Heart right ventricle (tissue), 16 donors: Measurements from ENCODE around the gene MAU2. TPM values are rescaled to one million over a fixed set of nuclear protein-coding genes. Genes with fewer than 3 reads are reported as not detected.
A peak's percentile ranks its signal among the peaks of the same experiment; 100 is the strongest.
"Not testable (repeated sequence)": the region's sequence is repeated elsewhere in the genome, so short reads cannot be mapped to it uniquely, and the experiment has no call there.

Experiments used
- ATAC-seq, 8 donors: fragments of 200-7000 bp; cut with Tn5 transposase; one replicate each; pipeline ENCODE4 v1.9.1; 2020; ENCODE audit warnings: mild to moderate bottlenecking in 8 of 8, moderate library complexity in 8 of 8, moderate number of reproducible peaks in 1 of 8
- DNase-seq, 2 donors: peaks; one replicate each; pipeline ENCODE4 v3.0.0-alpha.2; 2020
- H3K27ac ChIP-seq, 10 donors: fragments of 200-600 bp; sonication (generic) in 2 of 10; one replicate each; pipeline versions ENCODE4 v1.5.0 to v1.8.0; 2020 to 2022; ENCODE audit warnings: mild to moderate bottlenecking in 3 of 10
- H3K27me3 ChIP-seq, 7 donors: fragments of 200-600 bp; one replicate each; pipeline ENCODE4 v1.8.0; 2021 to 2022; ENCODE audit warnings: mild to moderate bottlenecking in 2 of 7
- H3K36me3 ChIP-seq, 9 donors: fragments of 200-600 bp; sonication (generic) in 1 of 9; one replicate each; pipeline versions ENCODE4 v1.5.0 to v1.8.0; 2020 to 2022; ENCODE audit warnings: mild to moderate bottlenecking in 2 of 9
- H3K4me1 ChIP-seq, 9 donors: fragments of 200-600 bp; sonication (generic) in 1 of 9; one replicate each; pipeline versions ENCODE4 v1.5.0 to v1.8.0; 2020 to 2022; ENCODE audit warnings: mild to moderate bottlenecking in 4 of 9
- H3K4me3 ChIP-seq, 10 donors: fragments of 200-600 bp; sonication (generic) in 2 of 10; one replicate each; pipeline versions ENCODE4 v1.5.0 to v1.8.0; 2020 to 2022; ENCODE audit warnings: mild to moderate bottlenecking in 7 of 10, moderate library complexity in 2 of 10
- H3K9me3 ChIP-seq, 11 donors: fragments of 200-600 bp in 10 of 11; sonication (generic) in 2 of 11; one replicate each; pipeline versions ENCODE4 v1.5.0 to v1.8.0; 2013 to 2022; ENCODE audit warnings: mild to moderate bottlenecking in 2 of 11, control low read depth in 1 of 11, moderate library complexity in 1 of 11
- CTCF ChIP-seq, 9 donors: fragments of 200-600 bp; sonication (generic) in 2 of 9; IDR thresholded peaks; one replicate each; pipeline versions ENCODE4 v1.5.0 to v1.8.0; 2021 to 2022; ENCODE audit warnings: antibody characterized with exemption in 9 of 9, mild to moderate bottlenecking in 5 of 9, moderate library complexity in 1 of 9
- WGBS, 2 donors: extraction: QIAGEN DNeasy Blood & Tissue Kit; methylation state at CpG; one replicate each; pipeline ENCODE4 v1.1.7; 2013; ENCODE audit warnings: inconsistent platforms in 1 of 2; 5-methylcytosine and 5-hydroxymethylcytosine counted together
- intact Hi-C, 10 donors: fragments of 100-400 bp; cut with DNase I; formaldehyde crosslinking; loops; one replicate each; pipeline versions ENCODE4 v1.11.1 to v1.14.2; 2022
- polyA plus RNA-seq, 2 donors: library from polyadenylated mRNA; stranded (reverse); fragments of 200-250 nt; gene quantifications; one replicate each; pipeline ENCODE4 v1.2.3, GENCODE V29; 2013
- total RNA-seq, 10 donors: library from RNA; stranded (reverse); fragmentation: NEBNext Ultra II Directional in 3 of 10; extraction: Animal tissue kit (Norgen Biotek cat#: 25700) in 3 of 10; gene quantifications; one replicate each; pipeline versions ENCODE4 v1.2.1 to v1.2.4, GENCODE V29; 2021 to 2023
- donor health status: Arrhythmogenic right ventricular cardiomyopathy.
- donor health status: ischemic (EF 13 %, LVEDD 7.1; RV severe dilation, severe dysfunction).
- donor health status: healthy with polysubstance abuse.
- donor health status: DM: no; HTN: yes; CAD: no.
- donor health status: DM: no; HTN: no; CAD: no.
- donor health status: ischemic (EF 25% LVEDD 6.9; RV normal size, moderate dysfunction).
- donor health status: ischemic (EF 25% LVEDD 5.7; RV mildly dilated, moderate dysfunction).
- donor health status: healthy.
- donor health status: DM: yes; HTN: yes; CAD: no.
- donor health status: Ischemic cardiomyopathy.
- donor health status: ischemic (EF 35%, LVEDD 5.7; RV mildly dilated, moderate dysfunction).
- donor health status: nonischemic (EF 11% LVEDD 7.7; RV severe dilation, severe dysfunction).
- donor health status: DM: yes; HTN: yes; CAD: no.
- donor health status: PGD.
- donor health status: ischemic (EF 29% LVEDD 5.4; RV normal size, mild dysfunction).
- donor health status: nonischemic (EF 23%, LVEDD 6.1; RV moderate dilation, normal function).

Gene MAU2
- total and polyA plus RNA-seq, 12 donors, result 11.2 to 48.6 (median 36.7) TPM

GRCh38 chr19:19387108-19387507 is 66.5 kb downstream of the MAU2 start:
- Histone ChIP-seq H3K27ac (peak overlapping the region in 8 of 10 donors; percentile 70 to 96 (median 92)), H3K4me3 (peak overlapping the region in 9 of 10 donors; percentile 77 to 98 (median 89)), H3K4me1 (peaks cover 9 to 73% (median 61%) of the 10 kb centered on the region in 9 donors), H3K27me3 (no peaks in the 10 kb centered on the region), H3K9me3 (no peaks in the 10 kb centered on the region), H3K36me3 (no peaks in the 10 kb centered on the region)
- TF ChIP-seq CTCF (IDR thresholded peaks at IDR 0.05), result no peak
- WGBS, 2 donors, result 81 to 84% methylated on average over 5 of the region's 5 CpGs
- ATAC-seq (no peak), DNase-seq (no peak)
- intact Hi-C loops, result loop anchor here in 2 of 10 donors (2.0 to 5.0 kb wide), 2 partner anchors 18 to 100 kb away; partner anchors contain the start of gene GATAD2A (in 1 of the 2)

DNA sequence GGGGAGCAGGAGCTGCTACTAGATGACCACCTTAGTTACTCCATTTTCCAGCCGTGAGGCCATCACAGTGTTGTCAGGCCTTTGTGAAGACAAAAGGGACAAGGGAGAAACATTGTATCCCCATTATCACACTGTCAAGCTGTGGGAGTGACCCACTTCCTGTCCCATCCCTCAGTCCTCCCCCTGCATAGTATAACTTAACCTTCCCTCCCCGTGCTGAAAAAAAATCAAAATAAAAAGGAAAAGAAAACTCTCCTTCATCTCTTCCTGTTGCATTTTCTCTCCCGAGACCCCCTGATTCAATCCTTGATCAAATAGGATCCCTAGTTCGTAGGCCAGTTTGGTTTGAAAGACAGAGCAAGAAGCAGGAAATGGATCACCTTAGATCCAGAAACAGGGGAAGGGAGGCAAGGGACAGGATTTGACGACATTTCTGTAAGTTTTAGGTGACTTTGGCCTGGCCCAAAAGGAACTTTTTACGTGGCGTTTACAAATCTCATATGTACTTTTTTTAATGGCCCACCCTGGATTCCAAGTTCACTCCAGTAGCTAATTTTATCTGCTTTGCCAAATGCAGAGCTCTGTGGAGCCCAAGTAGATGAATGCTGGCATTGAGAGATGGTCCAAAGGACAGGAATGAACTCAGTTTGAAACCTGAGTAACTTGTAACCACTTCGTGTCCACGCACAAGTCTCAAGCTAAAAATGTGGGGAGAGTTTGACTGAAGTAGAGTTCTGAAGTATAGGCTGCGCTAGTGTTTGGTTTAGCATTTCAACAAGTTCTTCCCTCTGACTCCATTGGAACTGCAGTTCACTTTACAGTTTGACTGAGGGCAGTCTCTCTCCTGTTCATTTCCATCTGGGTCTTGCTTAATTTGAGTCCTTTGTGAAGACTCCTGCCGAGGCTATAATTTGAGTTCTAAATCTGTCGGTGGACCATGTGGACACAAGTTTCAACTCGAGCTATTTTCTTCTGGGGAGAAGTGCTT is 68.2 kb downstream of the MAU2 start:
- no peaks in the 10 kb centered on the region for H3K9me3 ChIP-seq
- peak overlapping the region in 1 of 10 donors; percentile 3 for H3K4me3 ChIP-seq
- H3K27ac ChIP-seq, result peak overlapping the region in 9 of 10 donors; percentile 25 to 92 (median 51)
- intact Hi-C loops, result loop anchor here in 1 of 10 donors (5.0 kb wide), 1 partner anchor 98 kb away; no protein-coding TSS in a partner anchor
- ATAC-seq (no peak), DNase-seq (no peak)
- no peak for TF ChIP-seq CTCF (IDR thresholded peaks at IDR 0.05)
- H3K4me1 ChIP-seq, result peaks cover 9 to 89% (median 79%) of the 10 kb centered on the region in 9 donors
- H3K27me3 ChIP-seq, result no peaks in the 10 kb centered on the region
- WGBS, 2 donors, result 48 to 51% methylated on average over 13 of the region's 13 CpGs
- no peaks in the 10 kb centered on the region for H3K36me3 ChIP-seq

DNA sequence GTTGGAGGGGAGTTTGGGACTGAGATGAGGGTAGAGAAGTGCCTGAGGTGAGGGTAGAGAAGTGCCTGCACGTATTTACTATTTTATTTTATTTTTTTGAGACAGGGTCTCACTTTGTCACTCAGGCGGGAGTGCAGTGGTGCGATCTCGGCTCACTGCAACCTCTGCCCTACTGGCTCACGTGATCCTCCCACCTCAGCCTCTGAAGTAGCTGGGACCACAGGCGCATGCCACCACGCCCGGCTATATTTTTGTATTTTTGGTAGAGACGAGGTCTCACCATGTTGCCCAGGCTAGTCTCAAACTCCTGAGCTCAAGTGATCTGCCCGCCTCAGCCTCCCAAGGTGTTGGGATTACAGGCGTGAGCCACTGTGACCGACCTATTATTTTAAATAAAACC is 69.1 kb downstream of the MAU2 start:
- not testable (repeated sequence) for H3K9me3 ChIP-seq, H3K4me3 ChIP-seq, H3K36me3 ChIP-seq, H3K27me3 ChIP-seq, ATAC-seq, DNase-seq
- H3K4me1 ChIP-seq, result peaks cover 11 to 90% (median 80%) of the 10 kb centered on the region in 9 donors
- peak overlapping the region in 5 of 10 donors; percentile 3 to 92 (median 65) for H3K27ac ChIP-seq
- intact Hi-C loops, result loop anchor here in 1 of 10 donors (5.0 kb wide), 1 partner anchor 98 kb away; no protein-coding TSS in a partner anchor
- WGBS, 2 donors, result 91 to 92% methylated on average over 12 of the region's 12 CpGs

- WGBS, 2 donors, result 86 to 91% methylated on average over 7 of the region's 7 CpGs
- H3K4me3 ChIP-seq, DNase-seq, H3K27me3 ChIP-seq, H3K9me3 ChIP-seq, intact Hi-C loops, ATAC-seq, H3K36me3 ChIP-seq: not testable (repeated sequence)
- Histone ChIP-seq H3K4me1 (peaks cover 2 to 69% (median 55%) of the 10 kb centered on the region in 9 donors), H3K27ac (peak overlapping the region in 8 of 10 donors; percentile 22 to 70 (median 44))
These were observed 73.7 kb downstream of the MAU2 start for GRCh38 chr19:19394333-19394732.

DNA sequence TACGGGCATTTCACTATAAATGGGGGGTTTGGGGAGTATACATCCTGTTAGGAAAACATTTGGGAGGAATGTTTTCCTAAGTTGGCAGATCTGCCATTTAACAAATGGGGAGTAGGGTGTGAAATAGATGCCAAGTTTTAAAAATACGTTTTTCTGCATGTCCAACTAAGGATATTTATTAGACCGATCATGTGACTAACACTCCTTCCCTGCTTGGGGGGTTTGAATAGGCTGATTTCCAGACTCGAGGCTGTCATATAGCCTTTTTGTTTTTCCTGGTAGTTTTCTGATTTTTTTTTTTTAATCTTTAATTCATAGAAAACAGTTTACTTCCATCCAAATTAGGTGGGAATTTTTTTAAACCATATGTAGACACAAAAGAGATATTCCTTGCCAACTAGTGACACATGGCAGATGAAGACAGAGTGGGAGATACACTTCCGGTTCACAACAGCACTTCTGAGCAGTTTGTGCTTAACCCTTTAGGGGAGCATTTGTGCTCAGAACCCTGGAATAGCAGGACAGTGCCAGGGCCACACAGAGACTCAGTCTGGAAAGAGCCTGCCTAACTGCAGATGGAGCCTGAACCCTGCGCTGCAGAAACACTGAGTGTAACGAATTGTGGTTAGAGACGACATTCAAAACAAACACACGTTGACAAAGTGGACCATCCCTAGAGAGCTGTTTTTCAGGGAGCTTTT is 79.3 kb downstream of the MAU2 start:
- DNase-seq, result no peak
- no peak overlapping the region for H3K4me3 ChIP-seq
- intact Hi-C loops, result loop anchor here in 3 of 10 donors (5.0 to 10.0 kb wide), 3 partner anchors 55 to 85 kb away; no protein-coding TSS in a partner anchor
- peak overlapping the region in 3 of 10 donors; percentile 23 to 60 (median 24) for H3K27ac ChIP-seq
- 33 to 42% methylated on average over 9 of the region's 9 CpGs for WGBS, 2 donors
- no peaks in the 10 kb centered on the region for H3K9me3 ChIP-seq
- no peaks in the 10 kb centered on the region for H3K36me3 ChIP-seq
- peak in 2 of 9 donors; percentile 8 to 15 for TF ChIP-seq CTCF (IDR thresholded peaks at IDR 0.05)
- peaks cover 0 to 46% (median 23%) of the 10 kb centered on the region in 9 donors for H3K4me1 ChIP-seq
- ATAC-seq, result peak in 3 of 8 donors; percentile 12 to 46 (median 38)
- no peaks in the 10 kb centered on the region for H3K27me3 ChIP-seq
